ENCODE measurements around the gene ZNF35.

Gene ZNF35

DNA sequence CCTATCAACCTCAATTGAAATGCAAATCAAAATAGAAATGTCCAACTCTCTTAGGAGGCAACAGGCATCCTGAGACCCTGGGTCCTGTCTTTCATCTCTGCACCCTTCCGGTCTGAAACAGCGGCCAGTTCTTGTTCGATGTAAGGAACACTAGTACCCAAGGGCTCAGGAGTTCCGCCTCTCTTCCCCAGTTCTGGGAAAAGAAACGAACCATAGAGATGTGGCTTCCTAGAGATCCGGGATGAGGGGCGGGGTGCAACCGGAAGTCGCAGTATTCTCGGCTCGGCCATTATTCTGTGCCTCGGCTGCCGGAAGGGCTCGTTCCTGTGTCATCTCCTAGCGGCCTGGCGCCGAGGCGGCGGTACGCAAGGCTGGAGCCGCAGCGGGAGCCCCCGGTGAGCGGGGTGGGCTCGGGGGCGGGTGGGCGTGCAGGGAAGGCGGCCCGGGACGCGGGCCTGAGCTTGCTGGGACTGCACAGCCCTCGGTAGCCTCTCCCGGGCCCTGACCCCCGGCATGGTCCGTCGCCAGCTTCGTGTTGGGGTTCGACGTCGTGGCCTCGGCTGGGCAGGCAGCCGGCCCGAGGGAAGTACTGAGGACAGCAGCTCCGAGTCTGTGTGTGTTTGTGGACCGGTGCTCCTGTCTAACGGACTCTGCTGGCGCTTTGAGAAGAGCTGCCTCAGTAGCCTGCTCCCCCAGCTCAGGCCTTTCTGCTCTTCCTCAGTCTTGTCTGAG, 23.6 kb upstream of the ZNF35 start, which contains the start of gene ZNF197:
Gene ZNF197, plus strand, starts transcription at position 288 of the 732 bp plus-strand sequence. CDS start 4,119 bp downstream, outside the sequence.
- peaks cover 34% of the 10 kb centered on the region for H3K4me1 ChIP-seq (ENCODE audit: insufficient read depth, low read length)
- no peaks in the 10 kb centered on the region for H3K27me3 ChIP-seq (ENCODE audit: insufficient read depth, low read length, poor library complexity)
- no peaks in the 10 kb centered on the region for H3K9me3 ChIP-seq (ENCODE audit: insufficient read depth, low read length, severe bottlenecking)
- H3K79me2 ChIP-seq (ENCODE audit: insufficient read depth, low read length) = peaks cover 59% of the 10 kb centered on the region
- peaks cover 10% of the 10 kb centered on the region; the same call in 1 of the 2 replicates for H4K20me1 ChIP-seq (ENCODE audit: insufficient read depth, low read length)
- H2AFZ ChIP-seq (ENCODE audit: low read depth, low read length) = peak within 1 kb of the TSS; percentile 82
- H3K4me2 ChIP-seq (ENCODE audit: insufficient read depth, low read length) = peak within 1 kb of the TSS; percentile 95
- peak; percentile 95 for ATAC-seq (ENCODE audit: insufficient read depth, low read depth)
- peak; percentile 85 for DNase-seq
- TF ChIP-seq CTCF (IDR thresholded peaks at IDR 0.05; ENCODE audit: borderline replicate concordance, extremely low read depth, low read length, poor library complexity, severe bottlenecking) (peak; percentile 30), EZH2 (IDR thresholded peaks at IDR 0.05; ENCODE audit: borderline replicate concordance, low read depth, low read length, severe bottlenecking) (no peak)
- H3K27ac ChIP-seq (ENCODE audit: low read length) = peak within 1 kb of the TSS; percentile 87
- H3K4me3 ChIP-seq (ENCODE audit: low read depth in 1 of 2, low read length in 2 of 2) = peak within 1 kb of the TSS; percentile 60 to 81
- H3K9ac ChIP-seq (ENCODE audit: low read depth, low read length) = peak within 1 kb of the TSS; percentile 75
- H3K36me3 ChIP-seq (ENCODE audit: insufficient read depth, low read length) = peaks cover 15% of the 10 kb centered on the region

DNA sequence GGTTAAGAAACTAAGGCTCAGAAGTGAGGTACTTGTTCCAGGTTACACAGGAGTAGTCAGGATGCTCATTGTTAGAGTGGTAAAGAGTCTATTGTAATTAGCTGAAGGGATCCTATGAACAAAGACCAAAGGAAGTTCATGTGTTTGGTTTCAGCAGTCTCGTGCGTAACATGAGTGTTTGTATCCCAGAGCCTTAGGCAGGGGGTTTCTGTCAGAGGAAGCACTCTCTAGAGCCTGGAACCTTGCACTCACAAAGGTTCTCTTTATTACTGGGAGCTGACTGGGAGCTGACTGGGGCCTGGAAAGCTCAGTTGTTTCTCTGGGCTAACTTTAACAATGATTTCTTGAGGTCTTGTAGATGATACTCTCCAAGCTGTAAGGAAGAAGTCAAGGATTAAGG, 19.8 kb upstream of the ZNF35 start:
- H3K4me3 ChIP-seq (ENCODE audit: low read depth in 1 of 2, low read length in 2 of 2) = no peak overlapping the region
- H3K79me2 ChIP-seq (ENCODE audit: insufficient read depth, low read length) = peaks cover 65% of the 10 kb centered on the region
- no peak for TF ChIP-seq EZH2 (IDR thresholded peaks at IDR 0.05; ENCODE audit: borderline replicate concordance, low read depth, low read length, severe bottlenecking)
- no peak for TF ChIP-seq CTCF (IDR thresholded peaks at IDR 0.05; ENCODE audit: borderline replicate concordance, extremely low read depth, low read length, poor library complexity, severe bottlenecking)
- DNase-seq (no peak), ATAC-seq (ENCODE audit: insufficient read depth, low read depth) (no peak)
- H3K4me2 ChIP-seq (ENCODE audit: insufficient read depth, low read length) = no peak overlapping the region
- H3K27ac ChIP-seq (ENCODE audit: low read length) = no peak overlapping the region
- H3K4me1 ChIP-seq (ENCODE audit: insufficient read depth, low read length) = peaks cover 29% of the 10 kb centered on the region
- H3K9me3 ChIP-seq (ENCODE audit: insufficient read depth, low read length, severe bottlenecking) = no peaks in the 10 kb centered on the region
- H3K36me3 ChIP-seq (ENCODE audit: insufficient read depth, low read length) = peaks cover 49% of the 10 kb centered on the region
- H3K27me3 ChIP-seq (ENCODE audit: insufficient read depth, low read length, poor library complexity) = no peaks in the 10 kb centered on the region
- H3K9ac ChIP-seq (ENCODE audit: low read depth, low read length) = no peak overlapping the region
- H2AFZ ChIP-seq (ENCODE audit: low read depth, low read length) = no peak overlapping the region
- H4K20me1 ChIP-seq (ENCODE audit: insufficient read depth, low read length) = peaks cover 15% of the 10 kb centered on the region; the same call in 1 of the 2 replicates

DNA sequence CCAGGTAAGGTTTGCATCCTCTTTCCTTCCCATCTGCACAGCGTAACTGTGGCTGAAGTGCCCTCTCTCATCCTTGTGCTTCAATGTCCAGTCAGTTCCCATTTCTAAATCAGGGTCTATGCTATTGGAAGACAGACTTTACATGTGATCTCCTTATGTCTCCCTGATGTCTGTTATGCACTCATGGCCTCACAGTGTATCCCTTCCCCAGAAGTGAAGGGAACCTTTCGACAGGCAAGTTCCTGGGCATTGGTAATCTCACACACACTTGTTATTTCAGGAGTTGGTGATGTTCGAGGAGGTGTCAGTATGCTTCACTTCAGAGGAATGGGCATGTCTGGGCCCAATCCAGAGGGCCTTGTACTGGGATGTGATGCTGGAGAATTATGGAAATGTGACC, 16.3 kb upstream of the ZNF35 start:
- Histone ChIP-seq H3K9ac (ENCODE audit: low read depth, low read length) (no peak overlapping the region), H3K27ac (ENCODE audit: low read length) (no peak overlapping the region), H3K36me3 (ENCODE audit: insufficient read depth, low read length) (peaks cover 80% of the 10 kb centered on the region), H3K4me1 (ENCODE audit: insufficient read depth, low read length) (peaks cover 4% of the 10 kb centered on the region), H4K20me1 (ENCODE audit: insufficient read depth, low read length) (peaks cover 15% of the 10 kb centered on the region; the same call in 1 of the 2 replicates), H3K9me3 (ENCODE audit: insufficient read depth, low read length, severe bottlenecking) (no peaks in the 10 kb centered on the region), H2AFZ (ENCODE audit: low read depth, low read length) (no peak overlapping the region), H3K4me2 (ENCODE audit: insufficient read depth, low read length) (no peak overlapping the region), H3K4me3 (ENCODE audit: low read depth in 1 of 2, low read length in 2 of 2) (no peak overlapping the region), H3K27me3 (ENCODE audit: insufficient read depth, low read length, poor library complexity) (no peaks in the 10 kb centered on the region), H3K79me2 (ENCODE audit: insufficient read depth, low read length) (peaks cover 41% of the 10 kb centered on the region)
- DNase-seq (no peak), ATAC-seq (ENCODE audit: insufficient read depth, low read depth) (no peak)
- TF ChIP-seq EZH2 (IDR thresholded peaks at IDR 0.05; ENCODE audit: borderline replicate concordance, low read depth, low read length, severe bottlenecking) = no peak
- no peak for TF ChIP-seq CTCF (IDR thresholded peaks at IDR 0.05; ENCODE audit: borderline replicate concordance, extremely low read depth, low read length, poor library complexity, severe bottlenecking)

Data from DND-41 (cell line).